PC-9 (cell line): ENCODE data around the gene C5orf34.

ENCODE experiments used
- EZH2 ChIP-seq: fragments of 200-600 bp; sonication (generic); IDR thresholded peaks from 2 replicates; pipeline ENCODE4 v1.8.0; 2017; ENCODE audit warnings: antibody characterized with exemption, low read depth
- TF ChIP-seq, protein P1 (sequence below): fragments of 200-600 bp; sonication (generic); conservative IDR thresholded peaks from 2 replicates; pipeline ENCODE4 v1.6.1; 2017; ENCODE audit warnings: mixed run types, antibody characterized with exemption, mild to moderate bottlenecking, moderate library complexity

DNA sequence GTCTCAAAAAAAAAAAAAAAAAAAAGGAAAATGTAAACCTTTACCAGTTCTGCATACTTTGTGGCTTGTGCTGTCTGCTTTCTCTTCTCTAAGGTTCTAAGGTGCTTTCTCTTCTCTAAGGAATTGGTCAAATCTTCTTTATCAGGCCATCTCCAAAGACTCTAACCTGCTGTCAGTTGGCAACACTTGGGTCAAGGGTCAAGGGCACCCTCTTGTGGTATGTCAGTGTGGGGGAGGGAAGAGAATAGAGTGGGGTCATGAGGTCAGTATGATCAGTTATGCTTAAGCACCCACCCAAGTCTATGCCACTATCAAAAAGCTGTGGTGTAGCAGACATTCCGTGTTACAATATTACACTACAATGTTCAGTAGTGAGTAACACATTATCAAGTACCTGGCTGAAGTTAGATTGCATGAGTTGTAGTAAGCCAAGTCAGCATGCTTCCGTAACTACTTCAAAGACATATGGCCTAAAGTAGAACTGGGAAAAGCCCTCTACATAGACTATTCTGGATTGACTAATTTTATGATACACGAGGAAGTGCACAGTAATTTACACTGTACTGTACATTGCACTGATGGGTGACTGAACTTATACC lies 77.8 kb downstream of the C5orf34 start:
- TF ChIP-seq, protein P1, sequence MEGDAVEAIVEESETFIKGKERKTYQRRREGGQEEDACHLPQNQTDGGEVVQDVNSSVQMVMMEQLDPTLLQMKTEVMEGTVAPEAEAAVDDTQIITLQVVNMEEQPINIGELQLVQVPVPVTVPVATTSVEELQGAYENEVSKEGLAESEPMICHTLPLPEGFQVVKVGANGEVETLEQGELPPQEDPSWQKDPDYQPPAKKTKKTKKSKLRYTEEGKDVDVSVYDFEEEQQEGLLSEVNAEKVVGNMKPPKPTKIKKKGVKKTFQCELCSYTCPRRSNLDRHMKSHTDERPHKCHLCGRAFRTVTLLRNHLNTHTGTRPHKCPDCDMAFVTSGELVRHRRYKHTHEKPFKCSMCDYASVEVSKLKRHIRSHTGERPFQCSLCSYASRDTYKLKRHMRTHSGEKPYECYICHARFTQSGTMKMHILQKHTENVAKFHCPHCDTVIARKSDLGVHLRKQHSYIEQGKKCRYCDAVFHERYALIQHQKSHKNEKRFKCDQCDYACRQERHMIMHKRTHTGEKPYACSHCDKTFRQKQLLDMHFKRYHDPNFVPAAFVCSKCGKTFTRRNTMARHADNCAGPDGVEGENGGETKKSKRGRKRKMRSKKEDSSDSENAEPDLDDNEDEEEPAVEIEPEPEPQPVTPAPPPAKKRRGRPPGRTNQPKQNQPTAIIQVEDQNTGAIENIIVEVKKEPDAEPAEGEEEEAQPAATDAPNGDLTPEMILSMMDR = no peak
- TF ChIP-seq EZH2 = no peak
